Activated CD8-positive, alpha-beta memory T cell treated with anti-CD3 and anti-CD28 coated beads for 36 hours (primary cell): ENCODE data around the gene CASKIN2. TPM values are rescaled to one million over a fixed set of nuclear protein-coding genes. Genes with fewer than 3 reads are reported as not detected.

Source experiments
- CTCF ChIA-PET: fragments of 350-600 bp; sonication (Branson Sonifier 250); formaldehyde crosslinking; loops from one replicate; lab custom pipeline; 2021; ENCODE audit warnings: antibody characterized with exemption; lab: Charles Lee
- POLR2A ChIA-PET: fragments of 350-600 bp; sonication (Branson Sonifier 250); formaldehyde crosslinking; loops from one replicate; lab custom pipeline; 2021; ENCODE audit warnings: antibody characterized with exemption; lab: Charles Lee
- total RNA-seq, 2 experiments: library from RNA; stranded (reverse); gene quantifications; one replicate each; pipeline ENCODE4 v1.2.3, GENCODE V29; 2021

The CASKIN2 gene
- total RNA-seq, 2 experiments from 2014 or later, result 7.4 TPM

GRCh38 chr17:75513641-75514000, 1.7 kb downstream of the CASKIN2 start:
- CTCF ChIA-PET, result interaction anchor here (0.6 to 1.1 kb wide), 2 partner anchors 83 to 211 kb away, joined by 3 read pairs; no protein-coding TSS in a partner anchor
- POLR2A ChIA-PET, result no interaction called here

GRCh38 chr17:75512926-75513640, 2.3 kb downstream of the CASKIN2 start:
- POLR2A ChIA-PET, result no interaction called here
- CTCF ChIA-PET, result interaction anchor here (0.6 to 1.0 kb wide), 2 partner anchors 120 to 211 kb away, joined by 3 read pairs; no protein-coding TSS in a partner anchor

- CTCF ChIA-PET, result interaction anchor here (1.0 kb wide), 1 partner anchor 121 kb away, joined by 3 read pairs; no protein-coding TSS in a partner anchor
These were observed 3.4 kb downstream of the CASKIN2 start for GRCh38 chr17:75511610-75512575.

GRCh38 chr17:75511270-75511609, 4.1 kb downstream of the CASKIN2 start:
- CTCF ChIA-PET, result no interaction called here
- POLR2A ChIA-PET, result no interaction called here

More at GRCh38 chr17:75511610-75512575, 3.4 kb downstream of the CASKIN2 start:
- POLR2A ChIA-PET, result no interaction called here

- ChIA-PET POLR2A (no interaction called here), CTCF (interaction anchor here (1.5 kb wide), 1 partner anchor 92 kb away, joined by 4 read pairs; no protein-coding TSS in a partner anchor)
These were observed 5.6 kb downstream of the CASKIN2 start for GRCh38 chr17:75509528-75510258.

GRCh38 chr17:75508931-75509361, 6.4 kb downstream of the CASKIN2 start:
- ChIA-PET CTCF (interaction anchor here (1.5 kb wide), 1 partner anchor 92 kb away, joined by 4 read pairs; no protein-coding TSS in a partner anchor), POLR2A (no interaction called here)

GRCh38 chr17:75507733-75508719, 7.3 kb downstream of the CASKIN2 start:
- ChIA-PET CTCF (interaction anchor here (0.6 kb wide), 1 partner anchor 23 kb away, joined by 3 read pairs; no protein-coding TSS in a partner anchor), POLR2A (interaction anchor here (0.5 kb wide), 1 partner anchor 22 kb away, joined by 3 read pairs; no protein-coding TSS in a partner anchor)

GRCh38 chr17:75506888-75507287, 8.4 kb downstream of the CASKIN2 start:
- ChIA-PET CTCF (no interaction called here), POLR2A (no interaction called here)

GRCh38 chr17:75506134-75506533, 9.2 kb downstream of the CASKIN2 start:
- ChIA-PET CTCF (no interaction called here), POLR2A (no interaction called here)

- CTCF ChIA-PET, result no interaction called here
- POLR2A ChIA-PET, result no interaction called here
These were observed 9.7 kb downstream of the CASKIN2 start for GRCh38 chr17:75505640-75506039.

- ChIA-PET POLR2A (no interaction called here), CTCF (interaction anchor here (1.2 kb wide), 1 partner anchor 93 kb away, joined by 4 read pairs; no protein-coding TSS in a partner anchor)
These were observed 10.3 kb downstream of the CASKIN2 start for GRCh38 chr17:75505152-75505409.

- ChIA-PET CTCF (interaction anchor here (1.2 kb wide), 1 partner anchor 94 kb away, joined by 4 read pairs; no protein-coding TSS in a partner anchor), POLR2A (no interaction called here)
These were observed 10.8 kb downstream of the CASKIN2 start for GRCh38 chr17:75504347-75505151.

- CTCF ChIA-PET, result interaction anchor here (1.2 kb wide), 1 partner anchor 94 kb away, joined by 4 read pairs; no protein-coding TSS in a partner anchor
- POLR2A ChIA-PET, result no interaction called here
These were observed 11.4 kb downstream of the CASKIN2 start for GRCh38 chr17:75503976-75504346.

- POLR2A ChIA-PET, result no interaction called here
These were observed 11.9 kb downstream of the CASKIN2 start for GRCh38 chr17:75503337-75503950.

GRCh38 chr17:75502721-75503329, 12.5 kb downstream of the CASKIN2 start:
- ChIA-PET CTCF (interaction anchor here (0.5 to 0.6 kb wide), 2 partner anchors 184 to 563 kb away, joined by 3 to 4 read pairs; no protein-coding TSS in a partner anchor), POLR2A (no interaction called here)

More at GRCh38 chr17:75503337-75503950, 11.9 kb downstream of the CASKIN2 start:
- CTCF ChIA-PET, result interaction anchor here (0.5 to 0.6 kb wide), 2 partner anchors 184 to 564 kb away, joined by 3 to 4 read pairs; no protein-coding TSS in a partner anchor

GRCh38 chr17:75502072-75502720, 13.1 kb downstream of the CASKIN2 start:
- CTCF ChIA-PET, result no interaction called here
- POLR2A ChIA-PET, result no interaction called here
